Measurements from ENCODE around the gene GPR25.

Gene GPR25

GRCh38 chr1:200923601-200924000 is 50.8 kb downstream of the GPR25 start:
- TF ChIP-seq, protein P1, sequence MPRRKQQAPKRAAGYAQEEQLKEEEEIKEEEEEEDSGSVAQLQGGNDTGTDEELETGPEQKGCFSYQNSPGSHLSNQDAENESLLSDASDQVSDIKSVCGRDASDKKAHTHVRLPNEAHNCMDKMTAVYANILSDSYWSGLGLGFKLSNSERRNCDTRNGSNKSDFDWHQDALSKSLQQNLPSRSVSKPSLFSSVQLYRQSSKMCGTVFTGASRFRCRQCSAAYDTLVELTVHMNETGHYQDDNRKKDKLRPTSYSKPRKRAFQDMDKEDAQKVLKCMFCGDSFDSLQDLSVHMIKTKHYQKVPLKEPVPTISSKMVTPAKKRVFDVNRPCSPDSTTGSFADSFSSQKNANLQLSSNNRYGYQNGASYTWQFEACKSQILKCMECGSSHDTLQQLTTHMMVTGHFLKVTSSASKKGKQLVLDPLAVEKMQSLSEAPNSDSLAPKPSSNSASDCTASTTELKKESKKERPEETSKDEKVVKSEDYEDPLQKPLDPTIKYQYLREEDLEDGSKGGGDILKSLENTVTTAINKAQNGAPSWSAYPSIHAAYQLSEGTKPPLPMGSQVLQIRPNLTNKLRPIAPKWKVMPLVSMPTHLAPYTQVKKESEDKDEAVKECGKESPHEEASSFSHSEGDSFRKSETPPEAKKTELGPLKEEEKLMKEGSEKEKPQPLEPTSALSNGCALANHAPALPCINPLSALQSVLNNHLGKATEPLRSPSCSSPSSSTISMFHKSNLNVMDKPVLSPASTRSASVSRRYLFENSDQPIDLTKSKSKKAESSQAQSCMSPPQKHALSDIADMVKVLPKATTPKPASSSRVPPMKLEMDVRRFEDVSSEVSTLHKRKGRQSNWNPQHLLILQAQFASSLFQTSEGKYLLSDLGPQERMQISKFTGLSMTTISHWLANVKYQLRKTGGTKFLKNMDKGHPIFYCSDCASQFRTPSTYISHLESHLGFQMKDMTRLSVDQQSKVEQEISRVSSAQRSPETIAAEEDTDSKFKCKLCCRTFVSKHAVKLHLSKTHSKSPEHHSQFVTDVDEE (CRISPR knock-in tag; IDR thresholded peaks at IDR 0.05) = no peak
- TF ChIP-seq ESRRG (CRISPR knock-in tag; IDR thresholded peaks at IDR 0.05) (no peak), ZC3H10 (CRISPR knock-in tag; IDR thresholded peaks at IDR 0.05) (no peak), RARB (CRISPR knock-in tag; IDR thresholded peaks at IDR 0.05) (no peak), ZNF70 (CRISPR knock-in tag; IDR thresholded peaks at IDR 0.05) (no peak), BACH2 (CRISPR knock-in tag; IDR thresholded peaks at IDR 0.05; ENCODE audit: borderline replicate concordance) (no peak), ZNF565 (CRISPR knock-in tag; conservative IDR thresholded peaks at IDR 0.05; ENCODE audit: low read depth) (no peak), OSR1 (CRISPR knock-in tag; IDR thresholded peaks at IDR 0.05) (no peak), CSDC2 (CRISPR knock-in tag; IDR thresholded peaks at IDR 0.05) (no peak), PPARA (CRISPR knock-in tag; IDR thresholded peaks at IDR 0.05; ENCODE audit: borderline replicate concordance) (no peak), ARNTL (CRISPR knock-in tag; IDR thresholded peaks at IDR 0.05; ENCODE audit: borderline replicate concordance, low read depth) (no peak), CREB5 (CRISPR knock-in tag; IDR thresholded peaks at IDR 0.05; ENCODE audit: low read depth) (no peak), ISL1 (CRISPR knock-in tag; IDR thresholded peaks at IDR 0.05) (no peak)
- TF ChIP-seq, protein P2, sequence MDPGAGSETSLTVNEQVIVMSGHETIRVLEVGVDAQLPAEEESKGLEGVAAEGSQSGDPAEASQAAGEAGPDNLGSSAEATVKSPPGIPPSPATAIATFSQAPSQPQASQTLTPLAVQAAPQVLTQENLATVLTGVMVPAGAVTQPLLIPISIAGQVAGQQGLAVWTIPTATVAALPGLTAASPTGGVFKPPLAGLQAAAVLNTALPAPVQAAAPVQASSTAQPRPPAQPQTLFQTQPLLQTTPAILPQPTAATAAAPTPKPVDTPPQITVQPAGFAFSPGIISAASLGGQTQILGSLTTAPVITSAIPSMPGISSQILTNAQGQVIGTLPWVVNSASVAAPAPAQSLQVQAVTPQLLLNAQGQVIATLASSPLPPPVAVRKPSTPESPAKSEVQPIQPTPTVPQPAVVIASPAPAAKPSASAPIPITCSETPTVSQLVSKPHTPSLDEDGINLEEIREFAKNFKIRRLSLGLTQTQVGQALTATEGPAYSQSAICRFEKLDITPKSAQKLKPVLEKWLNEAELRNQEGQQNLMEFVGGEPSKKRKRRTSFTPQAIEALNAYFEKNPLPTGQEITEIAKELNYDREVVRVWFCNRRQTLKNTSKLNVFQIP (CRISPR knock-in tag; IDR thresholded peaks at IDR 0.05; ENCODE audit: borderline replicate concordance, low read depth) = no peak
- TF ChIP-seq, protein P3, sequence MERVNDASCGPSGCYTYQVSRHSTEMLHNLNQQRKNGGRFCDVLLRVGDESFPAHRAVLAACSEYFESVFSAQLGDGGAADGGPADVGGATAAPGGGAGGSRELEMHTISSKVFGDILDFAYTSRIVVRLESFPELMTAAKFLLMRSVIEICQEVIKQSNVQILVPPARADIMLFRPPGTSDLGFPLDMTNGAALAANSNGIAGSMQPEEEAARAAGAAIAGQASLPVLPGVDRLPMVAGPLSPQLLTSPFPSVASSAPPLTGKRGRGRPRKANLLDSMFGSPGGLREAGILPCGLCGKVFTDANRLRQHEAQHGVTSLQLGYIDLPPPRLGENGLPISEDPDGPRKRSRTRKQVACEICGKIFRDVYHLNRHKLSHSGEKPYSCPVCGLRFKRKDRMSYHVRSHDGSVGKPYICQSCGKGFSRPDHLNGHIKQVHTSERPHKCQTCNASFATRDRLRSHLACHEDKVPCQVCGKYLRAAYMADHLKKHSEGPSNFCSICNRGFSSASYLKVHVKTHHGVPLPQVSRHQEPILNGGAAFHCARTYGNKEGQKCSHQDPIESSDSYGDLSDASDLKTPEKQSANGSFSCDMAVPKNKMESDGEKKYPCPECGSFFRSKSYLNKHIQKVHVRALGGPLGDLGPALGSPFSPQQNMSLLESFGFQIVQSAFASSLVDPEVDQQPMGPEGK (CRISPR knock-in tag; IDR thresholded peaks at IDR 0.05; ENCODE audit: borderline replicate concordance) = no peak
- ATAC-seq = no peak
